GM21515 (cell line): Measurements from ENCODE around the gene HUS1B.
"Not testable (repeated sequence)": the region's sequence is repeated elsewhere in the genome, so short reads cannot be mapped to it uniquely, and the experiment has no call there.

ENCODE experiments used
- ATAC-seq: cut with Tn5 transposase; IDR thresholded peaks from one replicate; pipeline ENCODE4 v1.9.1; 2021; ENCODE audit not compliant: unreplicated experiment

Gene HUS1B

DNA sequence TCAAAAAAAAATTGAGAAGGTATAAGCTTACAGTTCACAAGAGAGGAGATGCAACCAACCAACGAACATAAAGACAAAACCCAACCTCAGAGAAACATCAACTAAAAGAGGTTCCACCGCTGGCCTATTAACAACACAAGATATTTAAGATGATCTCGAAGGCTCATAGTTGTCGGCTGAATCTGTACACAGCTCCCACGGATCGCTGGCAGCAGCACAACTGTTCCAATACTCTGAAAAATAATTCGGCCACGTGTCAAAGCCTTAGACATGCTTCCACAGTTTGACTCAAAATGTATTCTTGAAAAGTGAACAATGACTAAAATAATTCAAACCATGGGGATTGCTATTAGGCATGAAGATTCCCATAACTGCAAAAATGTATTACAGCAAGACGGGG is 22.4 kb upstream of the HUS1B start:
- no peak for ATAC-seq

DNA sequence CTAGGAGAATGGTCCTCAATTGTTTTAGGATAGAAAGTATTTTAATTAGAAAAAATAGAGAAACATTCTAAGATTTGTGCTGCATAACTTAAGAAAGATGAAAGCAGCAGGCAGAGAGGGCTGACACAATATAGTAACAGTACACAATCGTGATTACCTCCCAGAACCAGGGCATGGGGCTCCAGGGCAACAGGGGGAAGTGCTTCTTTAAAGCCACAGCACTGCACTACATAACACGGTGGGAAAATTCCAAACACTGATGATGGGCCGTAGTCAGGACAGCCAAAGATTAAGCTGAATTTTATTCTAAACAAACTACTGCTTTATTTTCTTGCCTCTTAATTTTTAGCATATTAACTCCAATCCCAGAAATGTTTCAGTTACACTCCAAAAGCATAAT is 21.6 kb upstream of the HUS1B start:
- ATAC-seq, result no peak

GRCh38 chr6:677919-678318 is 21.0 kb upstream of the HUS1B start:
- ATAC-seq, result no peak

GRCh38 chr6:674956-675355 is 18.1 kb upstream of the HUS1B start:
- ATAC-seq, result no peak

DNA sequence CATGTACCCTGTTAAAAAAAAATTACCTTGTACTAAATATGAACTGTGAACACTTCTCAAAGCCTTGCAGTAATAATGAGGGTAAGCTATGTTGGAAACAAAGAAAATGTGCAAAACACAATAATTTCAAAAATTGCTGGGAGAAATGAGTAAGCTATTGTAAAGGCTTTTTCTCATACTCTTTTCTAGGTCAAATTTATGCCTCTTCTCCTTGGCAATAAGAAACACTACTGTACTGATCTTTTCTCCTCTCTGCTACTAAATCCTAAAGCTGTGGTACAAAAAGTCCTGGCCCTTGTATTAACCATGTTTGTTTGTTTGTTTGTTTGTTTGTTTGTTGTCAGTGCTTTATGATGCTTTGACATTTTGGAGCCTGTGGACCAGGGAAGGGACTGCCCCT is 17.5 kb upstream of the HUS1B start:
- ATAC-seq, result no peak

DNA sequence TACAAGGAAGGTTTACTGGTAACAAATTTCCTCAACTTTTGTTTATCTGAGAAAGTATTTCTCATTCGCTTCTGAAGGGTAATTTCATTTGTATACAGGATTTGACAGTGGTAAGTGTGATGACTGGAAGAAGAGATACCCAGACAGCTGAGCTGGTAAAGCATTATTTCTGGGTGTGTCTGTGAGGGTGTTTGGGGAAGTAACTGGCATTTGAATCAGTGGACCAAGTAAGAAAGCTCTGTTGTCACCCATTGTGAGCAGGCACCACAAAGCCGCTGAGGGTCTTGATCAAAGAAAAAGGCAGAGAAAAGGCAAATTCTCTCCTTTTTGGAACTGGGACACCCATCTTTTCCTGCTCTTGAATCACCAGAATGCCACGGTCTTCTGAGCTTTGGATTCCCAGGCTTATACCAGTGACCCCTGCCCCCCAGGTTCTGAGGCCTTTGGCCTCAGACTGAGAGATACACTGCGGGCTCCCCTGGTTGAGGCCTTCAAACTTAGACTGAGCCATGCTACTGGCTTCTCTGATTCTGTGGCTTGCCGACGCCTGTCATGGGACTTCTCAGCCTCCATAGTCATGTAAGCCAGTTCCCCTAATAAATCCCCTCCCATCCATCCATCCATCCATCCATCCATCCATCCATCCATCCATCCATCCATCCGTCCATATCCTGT is 10.5 kb upstream of the HUS1B start:
- no peak for ATAC-seq

GRCh38 chr6:665403-666267 is 8.7 kb upstream of the HUS1B start:
- ATAC-seq, result no peak

DNA sequence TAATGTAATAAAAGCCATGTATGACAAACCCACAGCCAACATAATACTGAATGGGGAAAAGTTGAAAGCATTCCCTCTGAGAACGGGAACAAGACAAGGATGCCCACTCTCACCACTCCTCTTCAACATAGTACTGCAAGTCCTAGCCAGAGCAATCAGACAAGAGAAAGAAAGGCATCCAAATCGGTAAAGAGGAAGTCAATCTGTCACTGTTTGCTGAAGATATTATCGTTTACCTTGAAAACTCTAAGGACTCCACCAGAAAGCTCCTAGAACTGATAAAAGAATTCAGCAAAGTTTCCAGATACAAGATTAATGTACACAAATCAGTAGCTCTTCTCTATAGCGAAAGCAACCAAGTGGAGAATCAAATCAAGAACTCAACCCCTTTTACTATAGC is 6.9 kb upstream of the HUS1B start:
- ATAC-seq, result not testable (repeated sequence)

GRCh38 chr6:659716-660581 is 3.0 kb upstream of the HUS1B start:
- no peak for ATAC-seq

DNA sequence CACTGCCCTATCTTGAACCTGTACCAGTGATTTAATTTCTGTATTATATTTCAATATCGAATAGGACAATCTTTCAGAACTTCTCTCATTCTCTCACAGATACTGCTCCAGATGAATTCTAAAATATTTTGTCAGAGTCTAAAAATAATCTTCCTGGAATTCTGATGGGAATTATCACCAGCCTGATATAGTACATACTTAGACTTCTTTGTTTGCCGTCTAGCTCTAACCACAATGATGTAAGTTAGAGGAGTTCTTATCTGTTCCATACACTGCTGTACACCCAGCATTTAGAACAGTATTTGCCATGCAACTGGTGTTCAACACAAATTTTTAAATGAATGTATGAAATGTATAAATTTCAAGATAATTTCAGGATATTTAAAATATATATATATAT is 1.3 kb upstream of the HUS1B start:
- no peak for ATAC-seq

DNA sequence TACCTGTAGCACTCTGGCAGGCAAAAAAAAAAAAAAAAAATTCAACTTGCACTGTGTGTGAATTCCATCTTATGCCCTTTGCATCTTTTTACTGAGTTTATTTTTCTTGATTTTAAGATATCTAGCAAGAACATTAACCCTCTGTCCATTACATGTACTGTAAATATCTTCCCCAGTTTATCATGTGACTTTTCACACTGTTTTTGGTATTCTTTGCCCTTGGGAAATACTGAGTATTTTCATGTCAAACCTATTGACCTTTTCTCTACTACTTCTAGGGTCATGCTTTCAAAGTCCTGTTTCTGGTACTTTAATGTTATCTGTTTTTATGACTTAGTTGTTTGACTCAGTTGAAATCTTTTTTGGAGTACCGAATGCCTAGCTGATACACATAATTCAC is 843 bp upstream of the HUS1B start:
- no peak for ATAC-seq

DNA sequence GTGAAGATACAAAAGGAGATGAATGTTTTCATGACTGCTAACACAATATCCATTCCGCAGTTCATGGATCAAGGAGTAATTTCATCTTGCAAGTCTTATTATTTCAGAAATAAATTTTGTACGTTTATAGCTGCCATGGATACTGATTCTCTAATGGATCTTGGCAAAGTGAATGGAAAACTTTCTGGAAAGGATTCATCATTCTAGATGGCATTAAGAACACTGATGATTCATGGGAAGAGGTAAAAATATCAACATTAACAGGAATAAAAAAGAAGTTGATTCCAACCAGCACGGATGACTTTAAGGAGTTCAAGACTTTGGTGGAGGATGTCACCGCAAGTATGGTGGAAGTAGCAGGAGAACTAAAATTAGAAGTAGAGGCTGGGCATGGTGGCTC is 2.8 kb downstream of the HUS1B start:
- ATAC-seq, result no peak

DNA sequence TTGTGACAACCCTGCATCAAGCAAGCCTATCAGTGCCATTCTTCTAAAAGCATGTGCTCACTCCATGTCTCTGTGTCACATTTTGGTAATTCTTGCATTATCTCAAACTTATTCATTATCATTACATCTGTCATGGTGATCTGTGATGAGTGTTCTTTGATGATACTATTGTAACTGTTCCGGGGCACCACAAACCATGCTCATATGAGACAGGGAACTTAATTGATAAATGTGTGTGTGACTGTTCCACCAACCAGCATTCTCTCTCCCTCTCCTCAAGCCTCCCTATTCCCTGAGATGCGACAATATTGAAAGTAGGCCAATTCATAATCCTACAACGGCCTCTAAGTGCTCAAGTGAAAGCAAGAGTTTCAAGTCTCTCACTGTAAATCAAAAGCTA is 4.0 kb downstream of the HUS1B start:
- no peak for ATAC-seq

GRCh38 chr6:650098-650497 is 6.8 kb downstream of the HUS1B start:
- ATAC-seq, result no peak

DNA sequence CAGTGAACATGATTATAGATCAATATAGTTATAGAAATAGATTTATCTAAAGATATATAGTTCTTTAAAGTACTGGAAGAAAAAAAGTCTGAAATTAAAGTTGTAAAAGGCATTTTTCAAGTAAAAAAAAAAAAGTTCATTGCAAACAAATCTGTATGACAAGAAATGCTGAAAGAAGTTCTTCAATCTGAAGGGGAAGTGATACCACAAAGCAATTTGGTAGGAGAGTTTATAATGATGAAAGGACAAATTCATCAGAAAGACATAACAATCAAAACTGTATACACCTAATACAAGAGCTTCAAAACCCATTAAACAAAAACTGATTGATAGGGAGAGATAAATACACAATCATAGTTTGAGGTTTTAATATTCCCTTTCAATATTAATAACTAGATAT is 14.1 kb downstream of the HUS1B start:
- no peak for ATAC-seq

GRCh38 chr6:641225-641985 is 15.5 kb downstream of the HUS1B start:
- no peak for ATAC-seq

GRCh38 chr6:636488-636887 is 20.4 kb downstream of the HUS1B start:
- peak; percentile 73 for ATAC-seq

- no peak for ATAC-seq
These were observed 21.7 kb downstream of the HUS1B start for GRCh38 chr6:635233-635632.

- no peak for ATAC-seq
These were observed 23.3 kb downstream of the HUS1B start for GRCh38 chr6:633611-634010.

DNA sequence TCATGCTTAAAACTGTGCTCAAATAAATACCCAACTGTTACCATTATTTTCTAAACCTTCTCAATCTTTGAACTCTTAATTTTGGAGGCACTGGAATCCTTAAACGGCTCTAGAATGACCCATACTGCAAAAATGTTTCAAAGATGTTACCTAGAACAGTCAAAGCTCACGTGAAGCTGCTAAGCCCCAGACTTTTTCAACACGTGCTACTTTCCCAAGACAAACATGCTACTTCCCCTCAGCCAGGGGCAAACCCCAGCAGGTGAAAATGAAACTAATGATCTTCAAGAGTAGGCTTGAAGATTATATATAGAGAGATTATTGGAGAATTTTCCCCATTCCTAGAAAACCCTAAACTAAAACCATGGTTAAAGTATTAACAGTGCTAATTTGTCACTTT is 28.1 kb downstream of the HUS1B start:
- no peak for ATAC-seq

GRCh38 chr6:626236-626635 is 30.7 kb downstream of the HUS1B start:
- ATAC-seq, result no peak
